OCI-LY7 (cell line): ENCODE results near the gene SUCLG1.

Experiments
- CTCF ChIP-seq: fragments of 200-600 bp; sonication (generic); conservative IDR thresholded peaks from 2 replicates; pipeline ENCODE4 v1.5.1; 2014; ENCODE audit warnings: mild to moderate bottlenecking, antibody characterized with exemption, low read length, moderate library complexity, mixed read lengths
- EZH2phosphoT487 ChIP-seq: fragments of 200-600 bp; sonication (generic); IDR thresholded peaks from 2 replicates; pipeline ENCODE4 v1.6.1; 2018; ENCODE audit warnings: low read depth, borderline replicate concordance, mild to moderate bottlenecking, mixed run types, antibody characterized with exemption, low read length, moderate library complexity, mixed read lengths

GRCh38 chr2:84443477-84443876 lies 15.6 kb downstream of the SUCLG1 start:
- TF ChIP-seq CTCF (no peak), EZH2phosphoT487 (no peak)
